Upper lobe of left lung (tissue), 6 donors: ENCODE measurements around the gene BRD1. TPM values are rescaled to one million over a fixed set of nuclear protein-coding genes. Genes with fewer than 3 reads are reported as not detected.

ENCODE experiments used
- ATAC-seq, 2 donors: fragments of 200-7000 bp; cut with Tn5 transposase; one replicate each; pipeline ENCODE4 v1.9.1; 2022; ENCODE audit warnings: mild to moderate bottlenecking in 2 of 2, moderate library complexity in 2 of 2; ENCODE audit not compliant: low FRiP score in 2 of 2
- DNase-seq, 2 donors: peaks; one replicate each; pipeline ENCODE4 v3.0.0-alpha.2; 2019 to 2020
- H3K27ac ChIP-seq, 4 donors: fragments of 200-600 bp; sonication (generic); one replicate each; pipeline ENCODE4 v1.5.1; 2016 to 2019
- H3K27me3 ChIP-seq, 4 donors: fragments of 200-600 bp; sonication (generic); one replicate each; pipeline ENCODE4 v1.5.1; 2017 to 2019
- H3K36me3 ChIP-seq, 4 donors: fragments of 200-600 bp; sonication (generic); one replicate each; pipeline ENCODE4 v1.5.1; 2016 to 2019
- H3K4me1 ChIP-seq, 4 donors: fragments of 200-600 bp; sonication (generic); one replicate each; pipeline ENCODE4 v1.5.1; 2018 to 2019
- H3K4me3 ChIP-seq, 4 donors: fragments of 200-600 bp; sonication (generic); one replicate each; pipeline ENCODE4 v1.5.1; 2017 to 2019; ENCODE audit warnings: mild to moderate bottlenecking in 2 of 4, moderate library complexity in 1 of 4
- H3K9me3 ChIP-seq, 4 donors: fragments of 200-600 bp; sonication (generic); one replicate each; pipeline ENCODE4 v1.5.1; 2018 to 2019
- CTCF ChIP-seq, 6 experiments: fragments of 450-650 bp in 4 of 6; fragments of 200-600 bp in 2 of 6; sonication (generic) in 2 of 6; IDR thresholded peaks; one replicate each; pipeline ENCODE4 v1.5.1; 2016 to 2019; ENCODE audit warnings: antibody characterized with exemption in 6 of 6
- EP300 ChIP-seq, 4 donors: sonication (generic); formaldehyde crosslinking; IDR thresholded peaks; one replicate each; pipeline ENCODE4 v1.5.1; 2017; ENCODE audit warnings: antibody characterized with exemption in 4 of 4, control low read depth in 2 of 4
- POLR2A ChIP-seq, 4 donors: fragments of 450-650 bp; IDR thresholded peaks; one replicate each; pipeline ENCODE4 v1.5.1; 2016 to 2017; ENCODE audit warnings: antibody characterized with exemption in 4 of 4, mild to moderate bottlenecking in 2 of 4
- POLR2AphosphoS5 ChIP-seq, 2 donors: sonication (generic); formaldehyde crosslinking; IDR thresholded peaks; one replicate each; pipeline ENCODE4 v1.5.1; 2017; ENCODE audit warnings: antibody characterized with exemption in 2 of 2
- WGBS, 2 donors: methylation state at CpG; one replicate each; pipeline ENCODE4 v1.1.5; 2017 to 2018; 5-methylcytosine and 5-hydroxymethylcytosine counted together
- total RNA-seq, 6 donors: library from RNA; depleted of rRNA in 4 of 6; stranded (reverse); fragments of >200 nt in 4 of 6; gene quantifications; one replicate each; pipeline versions ENCODE4 v1.1.0 to v1.2.1, GENCODE V29; 2016 to 2021
- donor health status: DM: no; HTN: no; CAD: no; lungs with moderate emphysema.
- donor health status: DM: no; HTN: yes; CAD: no; lungs with severe emphysema.

BRD1 gene
- total RNA-seq, 6 donors from 2014 or later = 38.9 to 141 (median 43.0) TPM

GRCh38 chr22:49739138-49739537 lies 88.5 kb downstream of the BRD1 start:
- no peak for ATAC-seq
- Histone ChIP-seq H3K4me1 (no peaks in the 10 kb centered on the region), H3K27ac (no peak overlapping the region), H3K36me3 (no peaks in the 10 kb centered on the region), H3K4me3 (no peak overlapping the region), H3K9me3 (peaks cover 0 to 11% (median 3%) of the 10 kb centered on the region in 4 donors), H3K27me3 (no peaks in the 10 kb centered on the region)
- DNase-seq = no peak
- WGBS, 2 donors = 78 to 82% methylated on average over 2 of the region's 2 CpGs
- no peak for TF ChIP-seq CTCF (IDR thresholded peaks at IDR 0.05)
- TF ChIP-seq POLR2A (IDR thresholded peaks at IDR 0.05) = no peak
- no peak for TF ChIP-seq POLR2AphosphoS5 (IDR thresholded peaks at IDR 0.05)
- TF ChIP-seq EP300 (IDR thresholded peaks at IDR 0.05) = no peak

- TF ChIP-seq POLR2AphosphoS5 (IDR thresholded peaks at IDR 0.05) = no peak
- TF ChIP-seq POLR2A (IDR thresholded peaks at IDR 0.05) = no peak
- TF ChIP-seq CTCF (IDR thresholded peaks at IDR 0.05) = no peak
- TF ChIP-seq EP300 (IDR thresholded peaks at IDR 0.05) = no peak
- no peak for DNase-seq
- Histone ChIP-seq H3K27ac (no peak overlapping the region), H3K9me3 (peaks cover 0 to 9% (median 3%) of the 10 kb centered on the region in 4 donors), H3K27me3 (no peaks in the 10 kb centered on the region), H3K4me1 (no peaks in the 10 kb centered on the region), H3K36me3 (no peaks in the 10 kb centered on the region), H3K4me3 (no peak overlapping the region)
- no peak for ATAC-seq
- WGBS, 2 donors = 81 to 83% methylated on average over 8 of the region's 8 CpGs
These were observed 89.1 kb downstream of the BRD1 start for GRCh38 chr22:49738566-49738965.

GRCh38 chr22:49738006-49738405 lies 89.7 kb downstream of the BRD1 start:
- TF ChIP-seq CTCF (IDR thresholded peaks at IDR 0.05) (no peak), EP300 (IDR thresholded peaks at IDR 0.05) (no peak), POLR2A (IDR thresholded peaks at IDR 0.05) (no peak), POLR2AphosphoS5 (IDR thresholded peaks at IDR 0.05) (no peak)
- WGBS, 2 donors = 93 to 95% methylated on average over 12 of the region's 12 CpGs
- Histone ChIP-seq H3K4me1 (no peaks in the 10 kb centered on the region), H3K4me3 (no peak overlapping the region), H3K36me3 (no peaks in the 10 kb centered on the region), H3K9me3 (peaks cover 0 to 4% (median under 1%) of the 10 kb centered on the region in 4 donors), H3K27ac (no peak overlapping the region), H3K27me3 (no peaks in the 10 kb centered on the region)
- DNase-seq (peak in 1 of 2 donors; percentile 43), ATAC-seq (no peak)

- H3K27ac ChIP-seq = no peak overlapping the region
- DNase-seq (peak; percentile 8 to 43), ATAC-seq (no peak)
- 91% methylated on average over 11 to 12 of the region's 12 CpGs for WGBS, 2 donors
- H3K27me3 ChIP-seq = no peaks in the 10 kb centered on the region
- no peak overlapping the region for H3K4me3 ChIP-seq
- no peaks in the 10 kb centered on the region for H3K36me3 ChIP-seq
- TF ChIP-seq CTCF (IDR thresholded peaks at IDR 0.05) (no peak), POLR2AphosphoS5 (IDR thresholded peaks at IDR 0.05) (no peak), EP300 (IDR thresholded peaks at IDR 0.05) (no peak), POLR2A (IDR thresholded peaks at IDR 0.05) (no peak)
- H3K4me1 ChIP-seq = no peaks in the 10 kb centered on the region
- peaks cover 0 to 2% (median 0%) of the 10 kb centered on the region in 4 donors for H3K9me3 ChIP-seq
These were observed 90.5 kb downstream of the BRD1 start for GRCh38 chr22:49737101-49737551.

GRCh38 chr22:49736538-49736937 lies 91.1 kb downstream of the BRD1 start:
- DNase-seq = peak; percentile 8 to 45
- 83 to 85% methylated on average over 4 to 5 of the region's 5 CpGs for WGBS, 2 donors
- Histone ChIP-seq H3K4me3 (no peak overlapping the region), H3K4me1 (no peaks in the 10 kb centered on the region), H3K27ac (no peak overlapping the region), H3K9me3 (peaks cover 0 to 5% (median 0%) of the 10 kb centered on the region in 4 donors), H3K27me3 (no peaks in the 10 kb centered on the region), H3K36me3 (no peaks in the 10 kb centered on the region)
- no peak for TF ChIP-seq POLR2A (IDR thresholded peaks at IDR 0.05)
- TF ChIP-seq EP300 (IDR thresholded peaks at IDR 0.05) = no peak
- no peak for TF ChIP-seq CTCF (IDR thresholded peaks at IDR 0.05)
- TF ChIP-seq POLR2AphosphoS5 (IDR thresholded peaks at IDR 0.05) = no peak
- no peak for ATAC-seq
